GM12891 (cell line): ENCODE results near the gene RPS16.

Experiments
- DNase-seq: peaks from one replicate; pipeline ENCODE4 v3.0.0; 2011; ENCODE audit warnings: low spot score; ENCODE audit not compliant: insufficient read length
- FAIRE-seq: peaks from 2 replicates; lab custom pipeline; 2011; peaks lifted over from hg19 to GRCh38; lab: Jason Lieb, UNC
- PAX5 ChIP-seq: IDR thresholded peaks from 2 replicates; pipeline ENCODE4 v1.6.1; 2011; ENCODE audit warnings: low read length, moderate library complexity, mild to moderate bottlenecking; ENCODE audit not compliant: insufficient read depth, severe bottlenecking
- POLR2A ChIP-seq: IDR thresholded peaks from 2 replicates; pipeline ENCODE4 v1.6.1; 2011; ENCODE audit warnings: low read depth, low read length, control low read depth
- POLR2AphosphoS5 ChIP-seq: IDR thresholded peaks from 2 replicates; pipeline ENCODE4 v1.6.1; 2011; ENCODE audit warnings: low read depth, low read length, control low read depth
- POU2F2 ChIP-seq: IDR thresholded peaks from 2 replicates; pipeline ENCODE4 v1.6.1; 2011; ENCODE audit warnings: low read depth, mild to moderate bottlenecking, control low read depth, low read length, moderate library complexity
- SPI1 ChIP-seq: IDR thresholded peaks from 2 replicates; pipeline ENCODE4 v1.6.1; 2011; ENCODE audit warnings: low read depth, low read length, control low read depth
- TAF1 ChIP-seq: IDR thresholded peaks from 2 replicates; pipeline ENCODE4 v1.6.1; 2011; ENCODE audit warnings: low read depth, low read length, control low read depth

RPS16 gene

GRCh38 chr19:39406656-39407409, 28.9 kb downstream of the RPS16 start, which contains the start of gene ZFP36:
TSS of gene ZFP36 (plus strand) at chr19:39406847. CDS start at chr19:39406905, 58 bp downstream.
- peak; percentile 91 for FAIRE-seq
- TF ChIP-seq POU2F2 (peak; percentile 87), PAX5 (no peak), POLR2AphosphoS5 (peak; percentile 99), TAF1 (peak; percentile 66; the same call in 1 of the 2 replicates), SPI1 (peak; percentile 53), POLR2A (peak; percentile 99)
- DNase-seq, result peak; percentile 62

- TF ChIP-seq POLR2A, result no peak
- no peak for DNase-seq
- FAIRE-seq, result no peak
Observed at GRCh38 chr19:39405958-39406655, 29.6 kb downstream of the RPS16 start.

GRCh38 chr19:39405261-39405957, 30.3 kb downstream of the RPS16 start:
- TF ChIP-seq POU2F2 (no peak), POLR2A (no peak)
- no peak for FAIRE-seq
- DNase-seq, result no peak

GRCh38 chr19:39403331-39404312, 32.1 kb downstream of the RPS16 start:
- TF ChIP-seq POLR2A (no peak), TAF1 (peak; percentile 35; the same call in 1 of the 2 replicates), POLR2AphosphoS5 (peak; percentile 13; the same call in 1 of the 2 replicates), POU2F2 (peak; percentile 29; the same call in 1 of the 2 replicates), SPI1 (no peak), PAX5 (peak; percentile 21)
- peak; percentile 51 for FAIRE-seq
- DNase-seq, result peak; percentile 57

GRCh38 chr19:39402346-39403300, 33.1 kb downstream of the RPS16 start:
- TF ChIP-seq SPI1, result no peak
- TF ChIP-seq TAF1, result 0 out of 2 replicates have a peak, but pooled peaks have one; percentile 3
- TF ChIP-seq POLR2AphosphoS5, result peak; percentile 30; the same call in 1 of the 2 replicates
- TF ChIP-seq PAX5, result no peak
- no peak for TF ChIP-seq POLR2A
- TF ChIP-seq POU2F2, result peak; percentile 42; the same call in 1 of the 2 replicates
- FAIRE-seq (peak; percentile 95), DNase-seq (peak; percentile 58)

- no peak for DNase-seq
- no peak for FAIRE-seq
- TF ChIP-seq SPI1, result no peak
- TF ChIP-seq POLR2A, result no peak; the same call in 1 of the 2 replicates
- TF ChIP-seq POU2F2, result peak; percentile 6; the same call in 1 of the 2 replicates
- peak; percentile 11; the same call in 1 of the 2 replicates for TF ChIP-seq POLR2AphosphoS5
- TF ChIP-seq TAF1, result peak; percentile 53
Observed at GRCh38 chr19:39401549-39402345, 34.0 kb downstream of the RPS16 start.

GRCh38 chr19:39401070-39401548, 34.6 kb downstream of the RPS16 start:
- TF ChIP-seq POU2F2 (peak; percentile 31; the same call in 1 of the 2 replicates), PAX5 (no peak)
- no peak for DNase-seq
- FAIRE-seq, result no peak

- FAIRE-seq, result no peak
- TF ChIP-seq SPI1 (no peak), TAF1 (no peak), POLR2AphosphoS5 (no peak), POLR2A (no peak), PAX5 (no peak), POU2F2 (no peak)
- no peak for DNase-seq
Observed at GRCh38 chr19:39400061-39400460, 35.7 kb downstream of the RPS16 start.
